Measurements from ENCODE around the gene DPH5. TPM values are rescaled to one million over a fixed set of nuclear protein-coding genes. Genes with fewer than 3 reads are reported as not detected.
"Not testable (repeated sequence)": the region's sequence is repeated elsewhere in the genome, so short reads cannot be mapped to it uniquely, and the experiment has no call there.

Gene DPH5
- total RNA-seq, 2 donors from 2014 or later = 13.6 to 18.6 TPM

DNA sequence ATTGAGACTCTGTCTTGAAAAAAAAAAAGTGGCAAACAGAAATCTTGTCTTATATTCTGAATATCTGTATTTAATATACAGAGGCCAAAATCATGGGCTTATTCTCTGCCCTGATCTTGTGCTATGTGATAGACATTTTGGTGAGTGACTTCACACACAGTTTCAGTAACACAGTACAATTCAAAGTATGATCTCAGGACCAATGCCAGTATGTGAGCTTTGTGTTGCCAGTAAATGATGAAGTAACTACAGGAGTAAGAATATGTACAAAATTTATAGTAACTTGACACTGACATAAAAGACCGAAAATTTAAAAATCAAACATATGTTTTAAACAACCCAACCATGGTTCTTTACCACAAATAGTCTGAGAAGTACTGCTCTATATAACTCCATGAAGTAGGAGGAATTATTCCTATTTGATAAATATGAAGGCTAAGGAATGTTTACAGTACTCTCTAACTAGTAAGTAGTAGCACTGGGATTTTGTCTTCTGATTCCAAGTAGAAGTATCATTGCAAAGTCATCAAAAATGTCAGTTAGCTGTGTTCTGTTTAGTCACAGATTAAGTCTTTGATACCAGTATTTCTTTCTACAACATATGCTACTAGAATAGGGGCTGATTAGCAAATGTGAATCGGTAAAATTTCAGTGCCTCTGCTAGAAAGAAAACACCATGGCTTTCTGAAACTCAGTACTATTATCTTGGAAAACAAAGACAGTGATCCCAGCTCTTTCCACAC lies 25.3 kb downstream of the DPH5 start:
- DNase-seq (ENCODE audit: low spot score) = no peak
- intact Hi-C loops (cut with DNase I) = loop anchor here in 1 of 2 donors (5.0 kb wide), 1 partner anchor 1528 kb away; no protein-coding TSS in a partner anchor

DNA sequence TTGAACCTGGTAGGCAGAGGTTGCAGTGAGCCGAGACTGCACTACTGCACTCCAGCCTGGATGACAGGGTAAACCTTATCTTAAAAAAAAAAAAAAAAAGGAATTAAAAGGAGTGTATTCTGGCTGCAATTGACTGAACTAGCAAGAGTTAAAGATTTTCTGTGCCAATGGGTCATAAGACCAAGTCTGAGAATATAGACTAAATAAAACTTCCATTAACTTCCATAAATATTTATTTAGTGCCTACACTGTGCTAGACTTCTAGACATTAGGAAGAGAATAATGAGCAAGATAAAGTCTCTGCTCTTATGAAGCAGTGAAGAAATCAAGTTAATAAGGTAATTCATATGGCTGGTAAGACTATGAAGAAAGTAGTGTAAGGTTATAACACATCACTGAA lies 27.2 kb downstream of the DPH5 start:
- no peak for DNase-seq (ENCODE audit: low spot score)
- intact Hi-C loops (cut with DNase I) = no loop called here

DNA sequence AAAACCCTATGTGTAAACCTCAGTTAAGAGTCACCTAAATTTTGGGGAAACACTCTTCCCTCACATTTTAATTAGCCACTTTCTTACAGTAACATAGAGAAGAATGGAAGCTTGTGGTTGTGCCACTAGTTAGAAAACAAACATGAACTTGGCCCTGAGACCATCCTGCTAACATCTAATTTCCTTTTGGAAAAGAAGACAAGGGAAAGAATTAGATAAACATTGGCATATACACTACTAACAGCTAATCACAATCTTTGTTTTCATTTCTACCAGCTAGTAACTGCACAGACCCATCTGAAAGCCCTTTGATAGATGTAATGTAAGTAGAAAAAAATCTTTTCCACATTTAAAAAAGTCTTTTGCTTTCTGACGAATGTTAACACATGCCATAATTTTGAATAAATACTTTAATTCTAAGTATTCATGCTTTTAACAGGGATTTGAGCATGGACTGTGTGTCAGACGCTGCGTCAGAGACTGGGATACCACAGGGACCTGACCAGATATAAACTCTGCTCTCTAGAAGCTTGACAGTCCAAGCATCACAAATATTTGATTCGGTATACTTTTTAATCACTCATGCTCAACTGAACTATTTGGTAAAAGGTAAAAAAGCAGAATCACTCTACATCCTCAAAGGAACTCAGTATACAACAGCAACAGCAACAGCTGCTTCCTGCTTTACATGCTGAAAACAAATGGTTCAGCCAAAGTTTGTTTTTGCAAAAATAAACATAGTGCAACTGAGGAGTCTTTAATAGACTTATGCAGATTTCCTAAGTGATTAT lies 30.2 kb downstream of the DPH5 start:
- DNase-seq (ENCODE audit: low spot score) = no peak
- intact Hi-C loops (cut with DNase I) = no loop called here

DNA sequence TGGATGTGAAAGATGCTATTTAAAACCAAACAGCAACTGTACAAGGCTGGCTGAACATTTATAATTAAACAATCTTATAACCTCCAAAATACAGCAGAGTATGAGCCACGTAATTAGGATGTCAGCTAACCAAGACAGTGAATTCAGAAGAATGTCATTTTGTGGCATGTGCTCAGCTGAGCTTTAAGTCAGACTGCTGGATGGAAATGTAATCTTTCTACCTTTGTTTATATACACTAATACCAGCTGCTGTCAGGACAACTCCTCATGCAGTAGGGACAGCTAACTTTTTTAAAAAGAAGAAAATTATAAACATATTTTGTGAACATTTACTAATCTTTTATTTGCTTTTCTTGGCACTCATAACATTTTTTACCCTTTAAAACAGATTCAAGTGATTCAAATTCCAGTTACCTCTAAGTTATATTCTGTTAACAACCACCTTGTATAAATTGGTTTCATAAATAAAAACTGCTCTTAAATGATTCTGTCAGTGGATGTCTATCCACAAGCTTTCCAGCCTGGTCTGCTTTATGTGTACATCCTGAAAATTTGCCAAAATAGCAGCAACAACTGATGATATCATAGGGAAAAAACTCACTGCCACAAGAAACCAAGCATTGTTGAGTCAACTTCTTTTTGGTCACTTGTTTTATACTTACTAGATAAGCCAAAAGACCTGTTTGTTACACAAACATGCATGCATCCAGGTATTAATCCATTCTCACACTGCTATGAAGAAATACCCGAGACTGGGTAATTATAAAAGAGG lies 36.1 kb downstream of the DPH5 start:
- DNase-seq (ENCODE audit: low spot score) = no peak
- intact Hi-C loops (cut with DNase I) = no loop called here

DNA sequence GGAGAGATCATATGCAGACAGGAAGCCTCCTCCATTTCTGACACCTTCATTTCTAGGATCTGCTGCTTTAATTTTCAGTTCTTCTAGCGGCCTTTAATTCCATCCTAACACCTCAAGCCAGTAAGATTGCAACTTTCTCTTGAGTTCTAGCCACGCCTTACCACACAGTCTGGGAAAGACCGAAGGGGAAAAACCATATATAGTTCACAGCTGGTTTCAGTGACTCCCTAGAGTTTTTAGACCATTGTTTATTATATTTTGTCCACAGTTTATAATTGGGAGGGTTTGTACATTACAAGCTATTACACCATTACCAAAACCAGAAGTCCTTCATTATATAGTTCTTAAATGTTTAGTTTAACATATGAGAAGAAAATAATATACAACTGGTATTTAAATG lies 37.5 kb downstream of the DPH5 start:
- intact Hi-C loops (cut with DNase I) = no loop called here
- DNase-seq (ENCODE audit: low spot score) = no peak

DNA sequence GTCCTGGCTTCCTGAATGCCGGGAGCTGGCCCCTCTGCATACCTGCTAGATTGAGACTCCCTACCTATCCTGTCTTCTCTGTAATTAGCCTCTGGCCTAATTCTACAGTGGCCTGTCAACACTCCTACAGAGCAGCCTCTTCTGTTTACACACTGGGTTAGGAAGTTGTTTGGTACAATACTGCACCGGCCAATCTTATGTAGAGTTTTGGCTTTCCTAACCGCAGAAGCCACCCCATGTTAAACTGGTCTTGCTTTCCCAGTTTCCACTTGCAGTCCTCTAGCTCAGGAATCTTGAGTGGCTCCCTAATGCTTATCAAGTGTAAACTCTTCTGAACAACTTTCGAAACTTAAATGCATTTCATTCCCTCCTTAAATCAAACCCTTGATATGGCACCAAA lies 42.8 kb downstream of the DPH5 start:
- intact Hi-C loops (cut with DNase I) = no loop called here
- DNase-seq (ENCODE audit: low spot score) = no peak

DNA sequence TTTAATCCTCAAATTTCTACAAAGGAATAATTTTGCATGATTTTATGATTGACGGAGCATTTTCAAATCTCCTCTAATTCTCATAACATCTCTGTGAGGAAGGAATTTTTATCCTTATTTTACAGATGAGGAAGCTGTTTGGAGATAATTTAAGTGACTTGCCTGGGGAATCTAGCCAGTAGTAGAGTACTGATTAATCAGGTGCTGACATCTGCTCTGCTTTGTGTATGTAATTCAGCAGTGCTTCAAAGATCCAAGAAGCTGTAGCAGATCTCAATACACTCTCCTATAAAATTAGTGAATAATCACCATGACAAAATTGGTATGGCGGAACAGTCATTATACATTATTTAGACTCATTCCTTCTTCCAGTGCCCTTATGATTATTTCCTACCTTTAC lies 46.0 kb downstream of the DPH5 start:
- intact Hi-C loops (cut with DNase I) = no loop called here
- no peak for DNase-seq (ENCODE audit: low spot score)

DNA sequence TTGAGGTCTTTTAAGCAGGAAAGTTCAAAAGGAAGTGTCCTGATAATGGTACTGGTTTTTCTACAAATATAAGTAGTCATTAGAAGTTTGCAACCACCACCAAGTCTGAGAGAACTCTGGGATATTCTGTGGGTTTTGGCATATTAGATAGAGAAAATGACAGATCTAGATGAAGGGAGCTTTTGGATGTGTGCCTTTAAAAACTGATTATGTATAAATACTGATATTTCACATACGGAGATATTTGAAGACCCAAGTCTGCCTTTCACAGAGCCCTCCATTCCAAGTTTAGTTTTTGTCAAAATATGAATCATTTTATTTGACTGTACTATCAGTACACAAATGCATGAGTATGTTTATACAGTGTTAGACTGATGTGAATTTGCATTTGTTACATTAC lies 48.6 kb downstream of the DPH5 start:
- no peak for DNase-seq (ENCODE audit: low spot score)
- intact Hi-C loops (cut with DNase I) = no loop called here

DNA sequence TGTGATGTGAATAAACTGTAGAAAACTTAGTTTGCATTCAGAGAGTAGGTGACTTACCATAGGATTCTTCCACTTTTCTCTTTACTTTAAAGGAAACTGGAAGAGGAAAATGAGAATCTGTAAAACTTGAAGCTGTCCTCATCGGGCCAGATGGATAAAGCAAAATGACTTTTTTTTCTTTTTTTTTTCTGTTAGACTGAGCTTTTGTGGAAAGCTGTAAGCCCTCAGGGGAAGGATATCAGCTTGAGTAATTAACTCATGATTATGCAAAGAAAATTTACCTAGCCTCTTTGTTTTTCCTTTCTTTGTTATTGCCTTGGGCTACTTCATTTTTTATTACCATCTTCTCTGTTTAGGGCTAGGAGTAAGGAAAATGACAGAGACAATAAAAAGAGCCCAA lies 53.4 kb downstream of the DPH5 start:
- intact Hi-C loops (cut with DNase I) = no loop called here
- DNase-seq (ENCODE audit: low spot score) = no peak

DNA sequence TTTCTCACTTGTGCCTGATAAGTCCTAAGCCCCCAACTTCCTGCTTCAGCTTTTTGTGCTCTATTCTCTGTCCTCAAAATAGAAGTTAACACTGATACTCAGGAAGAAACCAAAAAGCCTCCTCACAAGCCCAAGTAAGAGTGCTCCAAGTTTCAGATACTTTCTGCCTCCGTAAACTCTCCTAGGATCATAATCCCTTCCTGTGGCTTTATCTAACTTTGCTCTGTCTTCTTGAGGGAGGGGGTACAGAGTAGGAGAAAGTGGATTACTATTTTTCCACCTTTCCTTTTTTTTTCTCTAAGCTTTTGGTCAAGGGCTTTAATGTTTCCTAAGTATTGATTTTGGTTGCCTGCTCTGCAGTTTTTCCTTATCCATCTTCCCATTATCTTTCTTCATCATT lies 54.6 kb downstream of the DPH5 start:
- DNase-seq (ENCODE audit: low spot score) = no peak
- intact Hi-C loops (cut with DNase I) = no loop called here

DNA sequence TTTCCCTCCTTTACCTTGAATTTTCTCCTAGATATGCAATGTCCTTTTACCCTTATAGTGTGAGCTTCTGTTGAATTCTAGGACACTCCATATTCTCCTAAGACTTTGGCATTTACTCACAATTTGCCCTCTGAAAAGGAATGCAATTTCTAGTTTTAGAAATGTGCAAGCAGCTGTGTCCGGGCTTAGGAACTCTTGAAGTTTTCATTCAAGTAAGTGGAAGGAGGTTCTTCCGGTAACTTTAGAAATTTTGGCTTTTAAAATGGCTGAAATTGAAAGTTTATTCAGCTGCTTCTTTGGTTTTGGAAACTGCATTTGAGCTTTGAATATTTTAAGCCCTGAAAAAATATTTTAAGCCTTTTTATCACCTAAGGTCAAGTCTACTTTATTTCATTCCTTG lies 56.3 kb downstream of the DPH5 start:
- no peak for DNase-seq (ENCODE audit: low spot score)
- intact Hi-C loops (cut with DNase I) = no loop called here

DNA sequence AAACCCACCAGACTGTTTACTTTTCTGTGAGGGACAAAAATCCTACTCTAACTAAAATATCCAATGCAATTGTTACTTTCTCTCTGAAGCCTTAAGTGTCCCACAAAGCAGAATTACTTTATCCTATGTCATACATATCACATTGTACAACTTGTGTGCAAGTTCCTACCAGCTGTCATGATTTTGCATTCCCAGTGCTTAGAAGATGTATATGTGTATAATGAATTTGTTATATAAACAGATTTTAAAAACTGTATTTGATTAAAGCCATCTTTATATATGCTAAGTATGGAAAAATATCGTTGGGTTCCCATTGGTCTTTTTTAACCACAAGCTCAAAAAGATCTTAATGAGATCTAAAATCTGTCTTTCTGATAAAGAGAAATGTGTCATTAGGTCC lies 57.0 kb downstream of the DPH5 start:
- DNase-seq (ENCODE audit: low spot score) = no peak
- intact Hi-C loops (cut with DNase I) = no loop called here

DNA sequence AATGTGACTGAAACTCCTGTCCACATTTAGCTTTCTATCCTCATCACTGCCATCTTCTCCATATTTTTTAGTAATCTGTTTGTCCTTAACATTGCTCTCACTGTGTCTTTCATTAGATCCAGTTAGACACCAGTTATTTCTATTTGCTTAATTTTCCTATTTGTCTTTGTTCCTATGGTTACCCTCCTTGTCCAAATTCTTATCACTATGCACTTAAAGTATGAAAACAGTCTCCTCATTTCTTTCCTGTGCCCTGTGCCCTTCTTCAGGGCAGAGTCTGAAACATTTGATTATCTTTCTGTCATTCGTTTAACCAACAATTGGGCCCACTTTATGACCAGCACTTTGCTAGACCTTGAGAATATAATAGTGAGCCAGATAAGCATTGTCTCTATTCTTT lies 65.5 kb downstream of the DPH5 start:
- DNase-seq (ENCODE audit: low spot score) = no peak
- intact Hi-C loops (cut with DNase I) = no loop called here

DNA sequence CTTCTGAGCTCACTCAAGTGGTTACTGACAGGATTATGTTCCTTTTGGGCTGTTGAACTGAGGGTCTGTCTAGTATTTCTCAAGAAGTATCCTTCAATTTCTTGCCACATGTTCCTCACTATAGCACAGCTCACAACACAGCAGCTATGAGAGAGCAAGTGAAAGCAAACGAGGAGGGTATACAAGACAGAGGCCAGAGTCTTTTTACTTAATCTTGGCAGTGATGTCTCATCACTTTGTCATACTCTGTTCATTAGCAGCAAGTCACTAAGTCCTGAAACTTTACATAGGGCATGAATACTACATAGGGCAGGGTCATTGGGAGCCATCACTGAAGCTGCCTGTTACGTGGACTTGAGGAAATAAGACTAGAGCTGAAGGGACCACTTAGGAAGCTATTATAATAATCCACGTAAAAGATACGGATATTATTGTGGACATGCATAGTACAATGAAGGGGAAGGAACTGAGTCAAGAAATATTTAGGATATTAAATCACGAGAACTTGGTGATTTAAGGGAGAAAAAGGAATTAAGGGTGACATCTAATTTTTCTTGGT lies 66.0 kb downstream of the DPH5 start:
- intact Hi-C loops (cut with DNase I) = no loop called here
- no peak for DNase-seq (ENCODE audit: low spot score)

DNA sequence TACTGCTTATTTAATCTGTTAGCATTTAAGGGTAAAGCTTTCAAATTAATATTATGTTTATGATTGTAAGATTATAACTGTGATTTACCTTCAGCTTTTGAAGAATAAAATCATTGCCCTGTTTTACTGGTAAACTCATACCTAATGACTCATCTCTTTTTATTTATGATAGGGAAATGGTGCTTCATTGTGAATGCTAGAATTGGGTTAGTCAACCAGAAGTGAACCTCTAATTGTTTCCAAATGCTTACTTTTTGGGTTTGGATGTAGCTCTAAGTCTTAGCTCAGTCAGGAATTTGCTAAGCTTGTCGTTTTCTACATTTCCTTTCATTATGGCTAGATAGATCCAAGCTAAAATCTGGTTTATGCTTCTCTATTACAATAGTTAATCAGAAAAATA lies 70.3 kb downstream of the DPH5 start:
- intact Hi-C loops (cut with DNase I) = no loop called here
- DNase-seq (ENCODE audit: low spot score) = no peak

DNA sequence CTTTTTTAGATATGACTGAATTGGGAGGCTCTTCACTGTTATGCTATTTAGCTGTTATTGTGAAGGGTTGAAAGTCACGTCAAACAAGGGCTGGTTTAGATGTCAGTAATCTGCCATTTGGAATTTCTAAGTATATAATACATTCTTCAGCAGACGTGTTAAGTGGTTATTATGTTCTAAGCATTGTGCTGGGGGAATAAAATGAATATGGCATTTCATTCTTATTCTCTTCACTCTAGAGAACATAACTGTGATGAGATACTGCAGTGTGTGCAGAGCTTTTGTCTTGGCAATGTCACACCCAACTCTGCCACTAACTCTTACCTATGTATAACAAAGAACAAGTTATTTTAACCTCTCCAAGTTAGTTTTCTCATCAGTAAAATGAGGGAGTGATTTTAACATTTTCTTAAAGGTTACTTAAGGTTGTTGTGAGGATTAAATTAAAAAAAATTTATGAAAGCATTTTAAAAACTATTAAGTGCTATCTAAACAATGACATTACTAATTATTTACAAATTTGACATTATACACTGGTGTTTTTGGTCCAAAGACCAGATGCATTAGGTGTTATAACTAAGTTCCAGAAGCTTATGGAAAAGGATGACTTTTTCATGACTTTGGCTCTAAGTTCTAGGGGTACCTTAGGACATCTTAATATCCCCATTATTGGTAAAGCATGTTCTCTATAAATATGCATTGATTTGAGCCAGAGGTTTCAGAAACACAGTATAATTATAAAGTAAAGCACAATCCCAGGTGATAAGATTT lies 71.4 kb downstream of the DPH5 start:
- intact Hi-C loops (cut with DNase I) = no loop called here

DNA sequence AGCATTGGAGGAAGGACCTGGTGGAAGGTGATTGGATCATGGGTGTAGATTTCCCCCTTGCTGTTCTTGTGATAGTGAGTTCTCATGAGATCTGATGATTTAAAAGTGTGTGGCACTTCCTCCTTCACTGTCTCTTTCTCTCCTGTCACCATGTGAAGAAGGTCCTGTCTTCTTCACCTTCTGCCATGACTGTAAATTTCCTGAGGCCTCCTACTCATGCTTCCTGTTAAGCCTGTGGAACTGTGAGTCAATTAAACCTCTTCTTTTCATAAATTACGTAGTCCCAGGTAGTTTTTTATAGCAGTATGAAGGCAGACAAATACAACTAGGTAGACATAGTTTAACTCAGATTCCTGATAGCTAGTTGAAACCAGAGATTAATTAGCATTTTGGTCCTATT lies 72.6 kb downstream of the DPH5 start:
- DNase-seq (ENCODE audit: low spot score) = not testable (repeated sequence)

More for the DNA sequence above, 71.4 kb downstream of the DPH5 start:
- DNase-seq (ENCODE audit: low spot score) = no peak

DNA sequence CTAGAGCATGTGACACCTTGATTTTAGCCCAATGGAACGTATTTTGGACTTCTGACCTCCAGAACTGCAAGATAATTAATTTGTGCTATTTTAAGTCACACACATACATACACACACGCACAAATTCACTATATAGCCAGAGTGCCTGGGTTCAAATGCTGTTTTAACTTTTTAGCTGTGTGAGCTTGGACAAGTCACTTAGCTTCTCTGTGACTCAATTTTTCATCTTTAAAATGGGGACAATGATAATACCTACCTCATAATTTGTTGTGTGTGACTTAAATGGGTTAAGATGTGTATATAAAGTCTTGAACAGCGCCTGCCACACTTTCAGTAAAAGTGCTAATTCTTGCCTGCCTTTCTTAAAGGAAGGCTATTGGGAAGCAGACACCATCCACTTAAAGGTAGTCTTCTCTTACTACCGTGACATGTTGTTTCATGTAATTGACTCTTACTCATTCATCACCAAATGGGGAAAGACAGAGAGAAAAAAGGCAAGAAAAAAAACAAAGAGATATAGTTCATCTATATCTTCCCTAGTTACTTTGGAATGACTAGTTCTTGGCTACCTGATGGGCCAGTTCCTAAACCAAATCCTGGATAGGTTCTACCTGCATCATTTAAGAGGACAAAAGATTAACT lies 73.4 kb downstream of the DPH5 start:
- DNase-seq (ENCODE audit: low spot score) = no peak
- intact Hi-C loops (cut with DNase I) = no loop called here

More for the DNA sequence above, 72.6 kb downstream of the DPH5 start:
- intact Hi-C loops (cut with DNase I) = not testable (repeated sequence)

DNA sequence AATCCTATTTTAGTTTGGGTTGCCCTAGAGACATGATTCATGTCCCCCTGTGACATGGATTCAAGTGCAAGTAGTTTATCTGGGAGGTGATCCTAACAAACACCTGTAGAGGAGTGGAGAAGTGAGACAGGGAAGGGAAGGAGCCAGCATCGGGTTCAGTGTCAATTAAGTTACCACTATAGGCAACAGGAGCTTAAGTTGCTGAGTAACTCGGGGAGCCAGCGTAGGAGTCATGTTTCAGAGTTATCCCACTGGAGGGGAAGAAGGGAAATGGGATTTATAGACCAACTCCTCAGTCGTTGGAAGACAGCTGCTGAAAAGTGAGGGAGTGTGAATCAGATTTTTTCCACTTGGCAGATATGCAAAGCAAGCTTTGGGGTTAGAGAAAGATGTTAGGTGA lies 74.8 kb downstream of the DPH5 start:
- DNase-seq (ENCODE audit: low spot score) = no peak
- intact Hi-C loops (cut with DNase I) = no loop called here
